ENCODE data around the gene AQP12A.

The AQP12A gene

GRCh38 chr2:240719676-240720545 is 28.2 kb downstream of the AQP12A start:
- Histone ChIP-seq H3K4me3 (ENCODE audit: extremely low read depth, insufficient read depth, low read length, poor library complexity, severe bottlenecking) (no peak overlapping the region), H3K4me1 (ENCODE audit: control insufficient read depth, insufficient read depth, low read length, poor library complexity, severe bottlenecking) (no peaks in the 10 kb centered on the region), H3K9me3 (ENCODE audit: control insufficient read depth, low read length) (no peaks in the 10 kb centered on the region), H3K27ac (ENCODE audit: low read depth, low read length, severe bottlenecking) (no peak overlapping the region), H3K36me3 (ENCODE audit: control insufficient read depth, insufficient read depth, low read length) (no peaks in the 10 kb centered on the region)
- 89 to 92% methylated on average over 23 to 24 of the region's 25 CpGs for WGBS, 2 experiments (ENCODE audit: insufficient coverage in 2 of 2)

- no peaks in the 10 kb centered on the region for H3K9me3 ChIP-seq (ENCODE audit: control insufficient read depth, low read length)
- H3K4me1 ChIP-seq (ENCODE audit: control insufficient read depth, insufficient read depth, low read length, poor library complexity, severe bottlenecking), result no peaks in the 10 kb centered on the region
- H3K36me3 ChIP-seq (ENCODE audit: control insufficient read depth, insufficient read depth, low read length), result no peaks in the 10 kb centered on the region
- WGBS, 2 experiments (ENCODE audit: insufficient coverage in 2 of 2), result 94 to 95% methylated on average over 19 of the region's 25 CpGs
- no peak overlapping the region for H3K27ac ChIP-seq (ENCODE audit: low read depth, low read length, severe bottlenecking)
- H3K4me3 ChIP-seq (ENCODE audit: extremely low read depth, insufficient read depth, low read length, poor library complexity, severe bottlenecking), result no peak overlapping the region
Measured at GRCh38 chr2:240720686-240721595, 29.3 kb downstream of the AQP12A start.

- no peaks in the 10 kb centered on the region for H3K4me1 ChIP-seq (ENCODE audit: control insufficient read depth, insufficient read depth, low read length, poor library complexity, severe bottlenecking)
- no peaks in the 10 kb centered on the region for H3K36me3 ChIP-seq (ENCODE audit: control insufficient read depth, insufficient read depth, low read length)
- no peak overlapping the region for H3K4me3 ChIP-seq (ENCODE audit: extremely low read depth, insufficient read depth, low read length, poor library complexity, severe bottlenecking)
- no peaks in the 10 kb centered on the region for H3K9me3 ChIP-seq (ENCODE audit: control insufficient read depth, low read length)
- H3K27ac ChIP-seq (ENCODE audit: low read depth, low read length, severe bottlenecking), result no peak overlapping the region
- WGBS, 2 experiments (ENCODE audit: insufficient coverage in 2 of 2), result 93 to 96% methylated on average over 11 to 15 of the region's 20 CpGs
Measured at GRCh38 chr2:240721596-240722180, 30.0 kb downstream of the AQP12A start.

- no peaks in the 10 kb centered on the region for H3K36me3 ChIP-seq (ENCODE audit: control insufficient read depth, insufficient read depth, low read length)
- no peak overlapping the region for H3K27ac ChIP-seq (ENCODE audit: low read depth, low read length, severe bottlenecking)
- H3K9me3 ChIP-seq (ENCODE audit: control insufficient read depth, low read length), result no peaks in the 10 kb centered on the region
- 95 to 98% methylated on average over 13 to 15 of the region's 16 CpGs for WGBS, 2 experiments (ENCODE audit: insufficient coverage in 2 of 2)
- no peak overlapping the region for H3K4me3 ChIP-seq (ENCODE audit: extremely low read depth, insufficient read depth, low read length, poor library complexity, severe bottlenecking)
- H3K4me1 ChIP-seq (ENCODE audit: control insufficient read depth, insufficient read depth, low read length, poor library complexity, severe bottlenecking), result no peaks in the 10 kb centered on the region
Measured at GRCh38 chr2:240722376-240722775, 30.7 kb downstream of the AQP12A start.

GRCh38 chr2:240722796-240723735 is 31.4 kb downstream of the AQP12A start:
- no peak overlapping the region for H3K4me3 ChIP-seq (ENCODE audit: extremely low read depth, insufficient read depth, low read length, poor library complexity, severe bottlenecking)
- H3K9me3 ChIP-seq (ENCODE audit: control insufficient read depth, low read length), result no peaks in the 10 kb centered on the region
- no peaks in the 10 kb centered on the region for H3K36me3 ChIP-seq (ENCODE audit: control insufficient read depth, insufficient read depth, low read length)
- H3K4me1 ChIP-seq (ENCODE audit: control insufficient read depth, insufficient read depth, low read length, poor library complexity, severe bottlenecking), result no peaks in the 10 kb centered on the region
- no peak overlapping the region for H3K27ac ChIP-seq (ENCODE audit: low read depth, low read length, severe bottlenecking)
- WGBS, 2 experiments (ENCODE audit: insufficient coverage in 2 of 2), result 93 to 94% methylated on average over 21 to 30 of the region's 32 CpGs

GRCh38 chr2:240723851-240724250 is 32.2 kb downstream of the AQP12A start:
- WGBS, 2 experiments (ENCODE audit: insufficient coverage in 2 of 2), result 93 to 95% methylated on average over 8 to 9 of the region's 9 CpGs
- Histone ChIP-seq H3K4me3 (ENCODE audit: extremely low read depth, insufficient read depth, low read length, poor library complexity, severe bottlenecking) (no peak overlapping the region), H3K9me3 (ENCODE audit: control insufficient read depth, low read length) (no peaks in the 10 kb centered on the region), H3K27ac (ENCODE audit: low read depth, low read length, severe bottlenecking) (no peak overlapping the region), H3K4me1 (ENCODE audit: control insufficient read depth, insufficient read depth, low read length, poor library complexity, severe bottlenecking) (no peaks in the 10 kb centered on the region), H3K36me3 (ENCODE audit: control insufficient read depth, insufficient read depth, low read length) (no peaks in the 10 kb centered on the region)

GRCh38 chr2:240724431-240724830 is 32.8 kb downstream of the AQP12A start:
- Histone ChIP-seq H3K36me3 (ENCODE audit: control insufficient read depth, insufficient read depth, low read length) (no peaks in the 10 kb centered on the region), H3K9me3 (ENCODE audit: control insufficient read depth, low read length) (no peaks in the 10 kb centered on the region), H3K27ac (ENCODE audit: low read depth, low read length, severe bottlenecking) (no peak overlapping the region), H3K4me1 (ENCODE audit: control insufficient read depth, insufficient read depth, low read length, poor library complexity, severe bottlenecking) (no peaks in the 10 kb centered on the region), H3K4me3 (ENCODE audit: extremely low read depth, insufficient read depth, low read length, poor library complexity, severe bottlenecking) (no peak overlapping the region)
- 96 to 98% methylated on average over 7 to 9 of the region's 10 CpGs for WGBS, 2 experiments (ENCODE audit: insufficient coverage in 2 of 2)

- Histone ChIP-seq H3K27ac (ENCODE audit: low read depth, low read length, severe bottlenecking) (no peak overlapping the region), H3K4me1 (ENCODE audit: control insufficient read depth, insufficient read depth, low read length, poor library complexity, severe bottlenecking) (no peaks in the 10 kb centered on the region), H3K9me3 (ENCODE audit: control insufficient read depth, low read length) (no peaks in the 10 kb centered on the region), H3K36me3 (ENCODE audit: control insufficient read depth, insufficient read depth, low read length) (no peaks in the 10 kb centered on the region), H3K4me3 (ENCODE audit: extremely low read depth, insufficient read depth, low read length, poor library complexity, severe bottlenecking) (no peak overlapping the region)
- 93 to 98% methylated on average over 9 to 12 of the region's 12 CpGs for WGBS, 2 experiments (ENCODE audit: insufficient coverage in 2 of 2)
Measured at GRCh38 chr2:240725266-240725665, 33.6 kb downstream of the AQP12A start.

- Histone ChIP-seq H3K4me3 (ENCODE audit: extremely low read depth, insufficient read depth, low read length, poor library complexity, severe bottlenecking) (no peak overlapping the region), H3K4me1 (ENCODE audit: control insufficient read depth, insufficient read depth, low read length, poor library complexity, severe bottlenecking) (no peaks in the 10 kb centered on the region), H3K27ac (ENCODE audit: low read depth, low read length, severe bottlenecking) (no peak overlapping the region), H3K36me3 (ENCODE audit: control insufficient read depth, insufficient read depth, low read length) (no peaks in the 10 kb centered on the region), H3K9me3 (ENCODE audit: control insufficient read depth, low read length) (no peaks in the 10 kb centered on the region)
- WGBS, 2 experiments (ENCODE audit: insufficient coverage in 2 of 2), result 83 to 96% methylated on average over 2 to 3 of the region's 7 CpGs
Measured at GRCh38 chr2:240725671-240726070, 34.0 kb downstream of the AQP12A start.

GRCh38 chr2:240726876-240727275 is 35.2 kb downstream of the AQP12A start:
- H3K4me3 ChIP-seq (ENCODE audit: extremely low read depth, insufficient read depth, low read length, poor library complexity, severe bottlenecking), result no peak overlapping the region
- no peak overlapping the region for H3K27ac ChIP-seq (ENCODE audit: low read depth, low read length, severe bottlenecking)
- WGBS, 2 experiments (ENCODE audit: insufficient coverage in 2 of 2), result 92% methylated on average over 13 to 14 of the region's 14 CpGs
- no peaks in the 10 kb centered on the region for H3K9me3 ChIP-seq (ENCODE audit: control insufficient read depth, low read length)
- H3K4me1 ChIP-seq (ENCODE audit: control insufficient read depth, insufficient read depth, low read length, poor library complexity, severe bottlenecking), result no peaks in the 10 kb centered on the region
- H3K36me3 ChIP-seq (ENCODE audit: control insufficient read depth, insufficient read depth, low read length), result no peaks in the 10 kb centered on the region
